Karpas-422 (cell line): ENCODE data around the gene ABCC2. TPM values are rescaled to one million over a fixed set of nuclear protein-coding genes. Genes with fewer than 3 reads are reported as not detected.

Experiments
- DNase-seq: peaks from one replicate; pipeline ENCODE4 v3.0.0-alpha.2; 2015
- H2AFZ ChIP-seq: fragments of 200-600 bp; sonication (generic); 2 replicates; pipeline ENCODE4 v1.6.1; 2014; ENCODE audit warnings: antibody characterized with exemption, low read length, mixed read lengths
- H3K27ac ChIP-seq: fragments of 200-600 bp; sonication (generic); 2 replicates; pipeline ENCODE4 v1.5.1; 2014; ENCODE audit warnings: mild to moderate bottlenecking, low read length, moderate library complexity
- H3K27me3 ChIP-seq: fragments of 200-600 bp; sonication (generic); 2 replicates; pipeline ENCODE4 v1.6.1; 2014; ENCODE audit warnings: low read length, mixed read lengths
- H3K36me3 ChIP-seq: fragments of 200-600 bp; sonication (generic); 2 replicates; pipeline ENCODE4 v1.6.1; 2014; ENCODE audit warnings: low read length, mixed read lengths; ENCODE audit not compliant: insufficient read depth
- H3K4me1 ChIP-seq: fragments of 200-600 bp; sonication (generic); 2 replicates; pipeline ENCODE4 v1.6.1; 2014; ENCODE audit warnings: mild to moderate bottlenecking, low read length, mixed read lengths
- H3K4me2 ChIP-seq: fragments of 200-600 bp; sonication (generic); 2 replicates; pipeline ENCODE4 v1.6.1; 2014; ENCODE audit warnings: low read length, low read depth, mild to moderate bottlenecking; ENCODE audit not compliant: poor library complexity, severe bottlenecking
- H3K4me3 ChIP-seq: fragments of 200-600 bp; sonication (generic); 2 replicates; pipeline ENCODE4 v1.5.1; 2014; ENCODE audit warnings: mild to moderate bottlenecking, antibody characterized with exemption, low read length, mixed read lengths
- H3K79me2 ChIP-seq: fragments of 200-600 bp; sonication (generic); 2 replicates; pipeline ENCODE4 v1.6.1; 2014; ENCODE audit warnings: mild to moderate bottlenecking, low read length, mixed read lengths
- H3K9ac ChIP-seq: fragments of 200-600 bp; sonication (generic); 2 replicates; pipeline ENCODE4 v1.6.0; 2014; ENCODE audit warnings: low read length
- H3K9me2 ChIP-seq: fragments of 200-600 bp; sonication (generic), shearing (Covaris generic); replicated peaks from 2 replicates; pipeline ENCODE4 v1.6.0; 2014; ENCODE audit warnings: mild to moderate bottlenecking, low read length, moderate library complexity; ENCODE audit not compliant: insufficient read depth
- H3K9me3 ChIP-seq: fragments of 300-700, 200-600 bp; sonication (generic); 2 replicates; pipeline ENCODE4 v1.6.1; 2014; ENCODE audit warnings: low read length, mixed read lengths
- H4K20me1 ChIP-seq: fragments of 200-600 bp; sonication (generic); 2 replicates; pipeline ENCODE4 v1.6.1; 2014; ENCODE audit warnings: mild to moderate bottlenecking, antibody characterized with exemption, low read length, low read depth; ENCODE audit not compliant: insufficient read depth
- total RNA-seq: library from RNA; depleted of rRNA; stranded (reverse); fragments of >200 nt; shearing (Covaris generic); gene quantifications from 2 replicates; pipeline ENCODE4 v1.2.3, GENCODE V29; 2014; ENCODE audit warnings: low replicate concordance

Gene ABCC2
- total RNA-seq, 1 experiment from 2014 or later: 0.07 TPM

DNA sequence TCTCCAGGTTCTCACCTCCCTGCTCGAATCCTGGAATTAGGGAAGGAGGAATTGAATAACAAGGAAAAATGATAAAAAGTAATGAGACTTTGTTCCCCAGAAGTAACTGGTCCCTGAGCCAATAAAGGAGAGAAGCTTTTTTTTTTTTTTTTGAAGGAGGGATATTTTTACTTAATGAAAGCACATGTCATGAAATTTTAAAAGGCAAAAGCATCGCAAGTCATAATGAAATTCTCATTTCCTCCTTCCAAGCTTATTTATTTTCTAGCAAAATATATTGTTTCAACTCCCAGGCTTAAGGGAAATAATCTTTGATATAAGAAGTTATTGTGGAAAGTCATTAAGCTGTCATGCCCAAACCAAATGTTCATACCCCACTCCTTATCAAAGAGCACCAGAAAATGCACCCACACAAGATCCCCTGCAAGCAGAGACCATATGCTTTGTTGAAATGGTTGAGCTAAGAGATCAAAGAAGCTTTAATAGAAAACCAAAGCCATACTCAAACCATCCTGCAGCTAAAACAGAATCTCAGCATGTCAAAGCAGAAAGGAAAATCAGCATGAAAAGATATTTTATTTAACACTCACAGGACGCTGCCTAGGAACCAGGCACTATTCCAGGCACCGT lies 16.7 kb upstream of the ABCC2 start:
- Histone ChIP-seq H2AFZ (no peak overlapping the region), H3K27me3 (no peaks in the 10 kb centered on the region), H3K4me1 (peaks cover 3% of the 10 kb centered on the region; the same call in 1 of the 2 replicates), H3K27ac (no peak overlapping the region), H3K4me3 (no peak overlapping the region), H3K79me2 (no peaks in the 10 kb centered on the region), H4K20me1 (no peaks in the 10 kb centered on the region), H3K4me2 (no peak overlapping the region), H3K9me3 (no peaks in the 10 kb centered on the region), H3K36me3 (no peaks in the 10 kb centered on the region), H3K9me2 (no peaks in the 10 kb centered on the region), H3K9ac (no peak overlapping the region)
- DNase-seq: no peak

DNA sequence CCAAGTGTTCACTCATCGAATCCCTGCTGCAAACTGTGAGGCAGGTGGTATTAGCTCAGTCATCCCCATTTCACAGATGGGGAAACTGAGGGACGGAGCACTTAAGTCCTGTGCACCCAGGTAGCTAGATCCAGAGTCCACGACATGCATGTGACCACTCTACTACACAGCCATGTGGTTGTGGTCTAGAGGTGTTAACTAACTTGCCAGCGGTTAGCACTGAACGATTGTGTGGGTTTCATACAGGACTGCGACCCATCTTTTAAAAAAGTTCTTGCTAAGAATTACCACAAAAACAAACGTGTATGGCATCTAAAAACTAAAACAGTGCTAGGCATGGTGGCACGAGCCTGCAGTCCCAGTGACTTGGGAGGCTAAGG lies 16.1 kb upstream of the ABCC2 start:
- peaks cover 3% of the 10 kb centered on the region; the same call in 1 of the 2 replicates for H3K4me1 ChIP-seq
- no peak overlapping the region for H2AFZ ChIP-seq
- no peak overlapping the region for H3K27ac ChIP-seq
- H4K20me1 ChIP-seq: no peaks in the 10 kb centered on the region
- H3K79me2 ChIP-seq: no peaks in the 10 kb centered on the region
- H3K9me3 ChIP-seq: no peaks in the 10 kb centered on the region
- H3K4me3 ChIP-seq: no peak overlapping the region
- no peak for DNase-seq
- no peaks in the 10 kb centered on the region for H3K27me3 ChIP-seq
- no peak overlapping the region for H3K4me2 ChIP-seq
- H3K9me2 ChIP-seq: no peaks in the 10 kb centered on the region
- no peaks in the 10 kb centered on the region for H3K36me3 ChIP-seq
- H3K9ac ChIP-seq: no peak overlapping the region

DNA sequence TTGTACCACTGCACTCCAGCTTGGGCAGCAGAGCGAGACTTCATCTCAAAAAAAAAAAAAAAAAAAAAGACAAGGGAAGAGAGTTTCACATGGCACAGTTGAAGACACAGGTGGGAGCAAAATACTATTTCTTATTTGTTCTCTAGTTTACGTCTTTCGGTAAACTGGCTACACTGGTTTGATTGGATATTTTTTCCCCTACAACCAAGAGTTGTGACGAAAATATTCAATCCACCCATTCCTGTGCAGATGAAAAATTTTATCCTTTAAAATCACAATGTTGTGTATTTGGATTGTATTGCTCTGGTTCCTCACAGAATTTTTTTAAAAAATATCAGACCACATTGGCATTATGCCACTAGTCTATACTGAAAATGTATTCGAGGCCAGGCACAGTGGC lies 14.5 kb upstream of the ABCC2 start:
- peaks cover 3% of the 10 kb centered on the region; the same call in 1 of the 2 replicates for H3K4me1 ChIP-seq

DNA sequence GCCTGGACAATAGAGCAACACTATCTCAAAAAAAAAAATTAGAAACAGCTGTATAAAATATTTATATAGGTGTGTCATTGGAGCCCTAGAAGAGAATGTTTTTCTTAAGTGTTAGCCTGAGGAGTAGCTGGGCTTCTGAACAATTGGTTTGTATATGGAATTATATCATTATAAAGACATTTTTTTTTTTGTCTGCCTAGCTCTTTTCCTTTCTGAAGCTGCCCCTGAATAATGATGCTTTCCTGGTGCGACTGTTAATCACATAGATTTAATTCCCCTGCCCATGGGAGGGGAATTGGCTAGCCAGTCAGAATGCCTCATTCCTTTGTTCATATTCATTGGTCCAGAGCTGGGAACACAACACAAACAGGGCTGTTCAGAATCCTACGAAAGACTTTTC lies 13.9 kb upstream of the ABCC2 start:
- H2AFZ ChIP-seq: no peak overlapping the region
- no peak overlapping the region for H3K4me3 ChIP-seq
- no peak overlapping the region for H3K4me2 ChIP-seq
- H3K79me2 ChIP-seq: no peaks in the 10 kb centered on the region
- no peaks in the 10 kb centered on the region for H3K9me3 ChIP-seq
- no peaks in the 10 kb centered on the region for H3K36me3 ChIP-seq
- no peaks in the 10 kb centered on the region for H3K27me3 ChIP-seq
- DNase-seq: no peak
- H3K9me2 ChIP-seq: no peaks in the 10 kb centered on the region
- H3K4me1 ChIP-seq: peaks cover 3% of the 10 kb centered on the region; the same call in 1 of the 2 replicates
- no peak overlapping the region for H3K9ac ChIP-seq
- no peaks in the 10 kb centered on the region for H4K20me1 ChIP-seq
- H3K27ac ChIP-seq: no peak overlapping the region

More for the DNA sequence above, 14.5 kb upstream of the ABCC2 start:
- Histone ChIP-seq H3K79me2 (no peaks in the 10 kb centered on the region), H3K4me3 (no peak overlapping the region), H3K27ac (no peak overlapping the region), H3K36me3 (no peaks in the 10 kb centered on the region), H3K9me2 (no peaks in the 10 kb centered on the region), H3K9ac (no peak overlapping the region), H3K27me3 (no peaks in the 10 kb centered on the region), H3K4me2 (no peak overlapping the region), H3K9me3 (no peaks in the 10 kb centered on the region), H4K20me1 (no peaks in the 10 kb centered on the region), H2AFZ (no peak overlapping the region)
- DNase-seq: no peak

DNA sequence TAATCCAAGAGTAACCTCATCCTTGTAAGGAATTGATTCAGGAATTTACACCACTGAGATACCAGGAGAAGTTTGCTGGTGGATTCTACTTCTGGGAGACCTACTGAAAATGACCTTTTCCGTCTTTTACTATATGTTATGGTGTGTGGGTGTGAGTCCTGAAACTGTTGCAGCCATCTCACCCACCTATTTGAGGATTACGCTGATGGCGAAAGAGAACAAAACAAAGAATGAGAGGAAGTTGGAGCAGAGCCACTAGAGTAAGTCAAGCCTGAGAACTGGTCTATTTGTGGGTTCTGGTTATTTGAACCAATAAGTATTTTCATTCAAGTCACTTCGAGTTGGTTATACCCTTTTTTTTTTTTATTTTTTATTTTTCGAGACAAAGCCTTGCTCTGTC lies 12.7 kb upstream of the ABCC2 start:
- no peak for DNase-seq

DNA sequence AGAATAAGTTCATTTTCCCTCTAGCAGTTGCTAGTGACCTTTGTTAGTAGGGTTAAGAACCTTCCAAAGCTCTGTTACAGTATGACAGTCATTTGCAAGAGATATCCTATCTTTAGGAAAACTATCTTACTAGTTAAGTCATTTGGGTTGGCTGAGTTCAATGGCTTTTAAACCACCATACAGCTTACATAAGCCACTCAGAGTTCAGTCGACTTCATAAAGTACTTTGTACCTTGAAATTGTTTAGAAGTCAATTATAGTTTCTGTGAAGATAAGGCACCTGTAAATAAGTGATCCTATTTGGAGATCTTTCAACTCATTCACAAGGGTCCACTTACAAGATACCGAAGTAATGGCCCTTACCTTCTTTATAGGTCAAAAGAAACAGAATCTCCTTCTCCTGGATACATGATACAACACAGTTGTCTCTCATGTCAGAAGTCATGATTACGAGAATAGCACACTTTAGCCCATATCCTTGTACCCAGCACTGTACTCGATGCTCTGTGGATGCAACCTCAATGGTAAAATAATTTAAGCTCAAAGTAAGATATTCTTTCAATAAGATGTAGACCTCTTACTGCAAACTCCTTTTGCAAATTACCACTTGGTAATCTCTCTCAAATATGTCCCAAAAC lies 11.9 kb upstream of the ABCC2 start:
- Histone ChIP-seq H3K27me3 (no peaks in the 10 kb centered on the region), H3K9ac (no peak overlapping the region), H3K36me3 (no peaks in the 10 kb centered on the region), H3K4me1 (no peaks in the 10 kb centered on the region), H3K9me2 (no peaks in the 10 kb centered on the region), H3K27ac (no peak overlapping the region), H3K9me3 (no peaks in the 10 kb centered on the region), H4K20me1 (no peaks in the 10 kb centered on the region), H3K4me3 (no peak overlapping the region), H3K79me2 (no peaks in the 10 kb centered on the region), H2AFZ (no peak overlapping the region), H3K4me2 (no peak overlapping the region)
- DNase-seq: no peak

More for the DNA sequence above, 12.7 kb upstream of the ABCC2 start:
- Histone ChIP-seq H2AFZ (no peak overlapping the region), H3K27ac (no peak overlapping the region), H3K9me2 (no peaks in the 10 kb centered on the region), H4K20me1 (no peaks in the 10 kb centered on the region), H3K9ac (no peak overlapping the region), H3K36me3 (no peaks in the 10 kb centered on the region), H3K4me2 (no peak overlapping the region), H3K27me3 (no peaks in the 10 kb centered on the region), H3K4me3 (no peak overlapping the region), H3K4me1 (no peaks in the 10 kb centered on the region; the same call in 1 of the 2 replicates), H3K9me3 (no peaks in the 10 kb centered on the region), H3K79me2 (no peaks in the 10 kb centered on the region)

DNA sequence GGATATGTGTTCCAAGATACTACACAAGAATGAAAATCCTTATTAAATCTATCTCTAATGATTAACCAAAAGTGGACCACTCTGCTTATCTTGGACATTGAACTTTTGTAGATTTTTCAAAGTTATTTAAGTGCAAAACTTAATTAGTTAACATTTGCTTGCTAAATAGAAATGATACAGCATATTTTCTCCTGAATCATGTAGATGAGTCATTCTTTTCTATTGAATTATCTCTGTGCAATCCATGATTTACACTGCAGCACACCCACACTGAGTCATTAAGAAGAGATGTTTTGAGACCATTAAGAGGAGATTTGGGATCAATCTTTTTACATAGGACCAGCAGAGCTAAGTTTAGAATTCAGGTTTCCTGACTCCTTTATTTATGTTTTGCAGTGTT lies 6.6 kb upstream of the ABCC2 start:
- Histone ChIP-seq H3K27ac (no peak overlapping the region), H3K9me3 (no peaks in the 10 kb centered on the region), H3K9me2 (no peaks in the 10 kb centered on the region), H3K4me1 (no peaks in the 10 kb centered on the region; the same call in 1 of the 2 replicates), H3K4me3 (no peak overlapping the region), H3K27me3 (no peaks in the 10 kb centered on the region), H4K20me1 (no peaks in the 10 kb centered on the region), H3K4me2 (no peak overlapping the region), H3K79me2 (no peaks in the 10 kb centered on the region), H3K9ac (no peak overlapping the region), H3K36me3 (no peaks in the 10 kb centered on the region), H2AFZ (no peak overlapping the region)
- no peak for DNase-seq

DNA sequence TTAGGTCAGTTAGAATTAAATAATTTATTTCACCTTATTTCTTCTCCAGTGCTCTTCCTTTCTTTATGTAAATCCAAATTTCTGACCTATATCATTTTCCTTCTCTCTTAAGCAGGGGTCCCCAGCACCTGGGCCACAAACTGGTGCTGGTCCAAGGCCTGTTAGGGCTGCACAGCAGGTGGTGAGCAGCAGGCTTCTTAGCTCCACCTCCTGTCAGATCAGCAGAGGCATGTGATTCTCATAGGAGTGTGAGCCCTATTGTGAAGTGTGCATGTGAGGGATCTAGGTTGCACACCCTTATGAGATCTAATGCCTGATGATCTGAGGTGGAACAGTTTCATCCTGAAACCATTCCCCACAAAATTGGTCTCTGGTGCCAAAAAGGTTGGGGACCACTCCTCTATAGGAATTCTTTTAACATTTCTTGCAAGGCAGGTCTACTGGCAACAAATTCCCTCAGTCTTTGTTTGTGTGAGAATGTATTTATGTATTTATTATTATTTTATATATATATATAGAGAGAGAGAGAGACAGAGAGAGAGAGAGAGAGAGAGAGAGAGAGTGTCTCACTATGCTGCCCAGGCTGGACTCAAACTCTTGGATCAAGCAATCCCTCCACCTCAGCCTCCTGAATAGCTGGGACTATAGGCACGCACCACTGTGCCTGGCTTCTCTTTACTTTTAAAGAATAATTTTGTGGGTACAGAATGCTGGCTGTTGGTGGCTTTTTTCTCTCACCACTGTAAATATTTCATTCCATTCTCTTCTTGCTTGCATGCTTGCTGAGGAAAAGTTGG lies 4.3 kb upstream of the ABCC2 start:
- Histone ChIP-seq H3K9ac (no peak overlapping the region), H3K27me3 (no peaks in the 10 kb centered on the region), H4K20me1 (no peaks in the 10 kb centered on the region), H3K9me2 (no peaks in the 10 kb centered on the region), H3K36me3 (no peaks in the 10 kb centered on the region), H3K4me1 (no peaks in the 10 kb centered on the region; the same call in 1 of the 2 replicates), H3K27ac (no peak overlapping the region), H3K4me3 (no peak overlapping the region), H2AFZ (no peak overlapping the region), H3K79me2 (no peaks in the 10 kb centered on the region), H3K9me3 (no peaks in the 10 kb centered on the region), H3K4me2 (no peak overlapping the region)
- no peak for DNase-seq
